ENCODE measurements around the gene GRM8.

DNA sequence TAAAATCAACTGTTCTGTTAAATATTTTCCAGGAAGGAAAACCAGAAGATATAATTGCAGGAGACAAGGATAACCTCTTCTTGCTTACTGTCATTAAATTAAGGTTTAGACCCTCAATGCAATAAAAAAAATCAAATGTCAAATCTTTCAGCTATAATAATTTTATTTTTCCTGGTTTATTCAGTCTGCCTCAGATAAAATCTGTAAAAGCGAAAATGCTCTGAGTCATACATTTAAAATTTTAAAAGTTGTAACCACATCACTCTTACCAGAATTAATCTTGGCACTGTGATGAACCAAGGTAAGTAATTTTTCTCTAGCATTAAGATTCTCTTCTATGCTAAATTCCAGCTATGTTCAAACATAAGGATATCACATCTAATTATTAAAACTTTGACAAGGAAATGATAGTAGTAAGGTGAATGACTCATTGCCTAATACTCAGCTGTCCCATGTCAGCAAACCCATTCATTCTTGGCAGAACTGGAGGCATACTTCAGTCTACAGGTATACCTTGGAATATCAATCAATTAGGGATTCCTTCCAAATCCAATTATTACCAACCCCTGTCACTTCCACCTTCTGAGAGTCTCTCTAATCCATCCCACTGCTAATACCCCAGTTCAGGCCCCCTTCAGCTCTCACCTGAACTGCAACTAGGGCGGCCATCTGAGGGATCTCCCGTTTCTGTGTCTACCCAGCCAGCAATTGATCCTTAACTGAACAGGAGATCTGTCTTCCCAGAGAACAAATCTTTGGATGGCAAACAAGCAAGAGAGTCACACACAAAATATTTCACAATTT, 434.1 kb downstream of the GRM8 start:
- no peak for TF ChIP-seq POLR2AphosphoS5 (IDR thresholded peaks at IDR 0.05; ENCODE audit: low read depth, low read length)
- TF ChIP-seq, protein P1, sequence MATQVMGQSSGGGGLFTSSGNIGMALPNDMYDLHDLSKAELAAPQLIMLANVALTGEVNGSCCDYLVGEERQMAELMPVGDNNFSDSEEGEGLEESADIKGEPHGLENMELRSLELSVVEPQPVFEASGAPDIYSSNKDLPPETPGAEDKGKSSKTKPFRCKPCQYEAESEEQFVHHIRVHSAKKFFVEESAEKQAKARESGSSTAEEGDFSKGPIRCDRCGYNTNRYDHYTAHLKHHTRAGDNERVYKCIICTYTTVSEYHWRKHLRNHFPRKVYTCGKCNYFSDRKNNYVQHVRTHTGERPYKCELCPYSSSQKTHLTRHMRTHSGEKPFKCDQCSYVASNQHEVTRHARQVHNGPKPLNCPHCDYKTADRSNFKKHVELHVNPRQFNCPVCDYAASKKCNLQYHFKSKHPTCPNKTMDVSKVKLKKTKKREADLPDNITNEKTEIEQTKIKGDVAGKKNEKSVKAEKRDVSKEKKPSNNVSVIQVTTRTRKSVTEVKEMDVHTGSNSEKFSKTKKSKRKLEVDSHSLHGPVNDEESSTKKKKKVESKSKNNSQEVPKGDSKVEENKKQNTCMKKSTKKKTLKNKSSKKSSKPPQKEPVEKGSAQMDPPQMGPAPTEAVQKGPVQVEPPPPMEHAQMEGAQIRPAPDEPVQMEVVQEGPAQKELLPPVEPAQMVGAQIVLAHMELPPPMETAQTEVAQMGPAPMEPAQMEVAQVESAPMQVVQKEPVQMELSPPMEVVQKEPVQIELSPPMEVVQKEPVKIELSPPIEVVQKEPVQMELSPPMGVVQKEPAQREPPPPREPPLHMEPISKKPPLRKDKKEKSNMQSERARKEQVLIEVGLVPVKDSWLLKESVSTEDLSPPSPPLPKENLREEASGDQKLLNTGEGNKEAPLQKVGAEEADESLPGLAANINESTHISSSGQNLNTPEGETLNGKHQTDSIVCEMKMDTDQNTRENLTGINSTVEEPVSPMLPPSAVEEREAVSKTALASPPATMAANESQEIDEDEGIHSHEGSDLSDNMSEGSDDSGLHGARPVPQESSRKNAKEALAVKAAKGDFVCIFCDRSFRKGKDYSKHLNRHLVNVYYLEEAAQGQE (IDR thresholded peaks at IDR 0.05; ENCODE audit: insufficient read depth in 1 of 2, low read depth in 2 of 2, low read length in 2 of 2): no peak
- TF ChIP-seq SIN3A (IDR thresholded peaks at IDR 0.05; ENCODE audit: borderline replicate concordance, insufficient read depth, low read length): no peak

Measured in PFSK-1 (cell line).